ENCODE data around the gene ALDOB. TPM values are rescaled to one million over a fixed set of nuclear protein-coding genes. Genes with fewer than 3 reads are reported as not detected.

Gene ALDOB
- total and polyA plus RNA-seq, 2 of the 13 experiments (the other 11 are each of a cell fraction or from before 2014, with no cell fraction given): 0.29 to 0.97 TPM

- Histone ChIP-seq H3K4me1 (ENCODE audit: insufficient read depth, low read length) (peaks cover 76% of the 10 kb centered on the region), H3K27me3 (ENCODE audit: control insufficient read depth in 1 of 2, insufficient read depth in 2 of 2, low read length in 2 of 2) (no peaks in the 10 kb centered on the region; a peak in 1 of 5 replicates), H3K9me3 (ENCODE audit: low read length) (peaks cover 20% of the 10 kb centered on the region), H4K20me1 (ENCODE audit: insufficient read depth, low read length) (peaks cover 3% of the 10 kb centered on the region; the same call in 1 of the 2 replicates), H3K4me2 (ENCODE audit: low read depth, low read length) (no peak overlapping the region), H2AFZ (ENCODE audit: low read length) (no peak overlapping the region), H3K9ac (ENCODE audit: insufficient read depth, low read depth, low read length) (no peak overlapping the region), H3K27ac (ENCODE audit: extremely low read length, insufficient read depth, low read length) (no peak overlapping the region), H3K79me2 (ENCODE audit: insufficient read depth, low read length) (peaks cover 77% of the 10 kb centered on the region), H3K4me3 (replicated peaks in 1 of 3; ENCODE audit: insufficient read depth in 1 of 3, low read depth in 2 of 3, low read length in 3 of 3) (no peak overlapping the region), H3K36me3 (replicated peaks in 1 of 2; ENCODE audit: control insufficient read depth in 1 of 2, insufficient read depth in 2 of 2, low read length in 2 of 2) (peaks cover 6 to 42% of the 10 kb centered on the region in 2 experiments; a peak in 2 of 5 replicates)
- no TSS peak for BruUV-seq (replicated peaks)
- in situ Hi-C loops (cut with HindIII; ENCODE audit: extremely low pct_ligation_motif_present, low pct_unique_long_range_greater_than_20kb) (loop anchor here (10.0 kb wide), 1 partner anchor 278 kb away; no protein-coding TSS in a partner anchor), intact Hi-C loops (cut with micrococcal nuclease; ENCODE audit: unreplicated experiment) (no loop called here)
- CTCF ChIA-PET (ENCODE audit: low intra/inter-chr PET ratio, low total read pairs): no interaction called here
- FAIRE-seq (no peak), ATAC-seq (no peak), DNase-seq (ENCODE audit: low spot score) (no peak)
- WGBS (ENCODE audit: low lambda C conversion rate): 98% methylated on average over 3 of the region's 3 CpGs
- POLR2A ChIA-PET: no interaction called here
- TF ChIP-seq ZMYM2 (CRISPR knock-in tag; IDR thresholded peaks at IDR 0.05): peak; percentile 36; the same call in 1 of the 2 replicates
- no peak for TF ChIP-seq ZNF296 (CRISPR knock-in tag; conservative IDR thresholded peaks at IDR 0.05)
- 0 out of 2 replicates have a peak, but pooled peaks have one; percentile 53 for TF ChIP-seq ZNF3 (CRISPR knock-in tag; IDR thresholded peaks at IDR 0.05)
- peak; percentile 73; the same call in 1 of the 2 replicates for TF ChIP-seq ZNF280D (CRISPR knock-in tag; IDR thresholded peaks at IDR 0.05)
- no peak for TF ChIP-seq RNF219 (CRISPR knock-in tag; IDR thresholded peaks at IDR 0.05)
Measured at GRCh38 chr9:101393135-101393534, 42.4 kb downstream of the ALDOB start.
